Measurements from ENCODE around the gene DCHS2. TPM values are rescaled to one million over a fixed set of nuclear protein-coding genes. Genes with fewer than 3 reads are reported as not detected.

Gene DCHS2
- total and polyA plus RNA-seq, 2 of the 8 experiments (the other 6 are each of a cell fraction or from before 2014, with no cell fraction given) = 0.54 to 2.6 TPM

DNA sequence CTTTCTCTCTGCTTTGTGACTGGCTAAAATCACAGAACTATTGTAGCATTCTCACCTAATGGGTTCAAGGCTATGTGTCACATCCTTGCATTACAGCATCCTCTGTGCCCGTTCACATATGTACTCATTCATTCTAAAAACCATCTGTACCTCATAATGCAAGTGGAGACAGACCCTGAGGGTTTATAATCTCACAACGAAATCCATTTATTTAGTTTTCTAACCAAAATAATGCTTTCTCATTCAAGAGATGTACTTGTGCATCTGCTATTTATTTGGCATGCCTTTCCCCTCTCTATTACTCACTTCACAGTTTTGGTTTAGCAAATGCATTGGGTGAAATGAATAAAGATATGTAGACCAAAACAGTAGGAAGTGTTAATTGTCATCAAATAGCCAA is 261.5 kb downstream of the DCHS2 start:
- Histone ChIP-seq H3K18ac (ENCODE audit: extremely low read depth, low read length) (no peak overlapping the region), H3K4me1 (replicated peaks in 1 of 4; ENCODE audit: control insufficient read depth in 3 of 4, insufficient read depth in 4 of 4, low read length in 3 of 4) (peaks cover 0 to 5% (median 0%) of the 10 kb centered on the region in 4 experiments; a peak in 1 of 7 replicates), H3K79me1 (ENCODE audit: low read depth, low read length) (no peaks in the 10 kb centered on the region), H2BK12ac (ENCODE audit: low read depth, low read length) (no peak overlapping the region), H4K5ac (ENCODE audit: insufficient read length, low read depth, low read length) (no peak overlapping the region), H2BK120ac (replicated peaks; ENCODE audit: low read depth, low read length) (no peak overlapping the region), H3K9me3 (ENCODE audit: insufficient read depth in 2 of 2, low read depth in 1 of 2, low read length in 1 of 2) (no peaks in the 10 kb centered on the region), H3K23ac (ENCODE audit: insufficient read length) (no peak overlapping the region), H3K79me2 (ENCODE audit: control insufficient read depth in 1 of 2, insufficient read depth in 2 of 2, low read length in 2 of 2) (no peaks in the 10 kb centered on the region), H3K27ac (ENCODE audit: low read depth, low read length) (no peak overlapping the region), H2BK15ac (ENCODE audit: low read length) (no peak overlapping the region), H2BK5ac (ENCODE audit: low read depth, low read length) (no peak overlapping the region), H4K8ac (ENCODE audit: extremely low read depth, insufficient read depth, low read length) (no peak overlapping the region), H3K23me2 (ENCODE audit: low read depth, low read length) (no peaks in the 10 kb centered on the region), H2BK20ac (ENCODE audit: low read length) (no peak overlapping the region), H3K36me3 (ENCODE audit: control insufficient read depth in 2 of 4, insufficient read depth in 4 of 4, low read length in 3 of 4) (no peaks in the 10 kb centered on the region), H3K27me3 (replicated peaks in 1 of 4; ENCODE audit: control insufficient read depth in 3 of 4, extremely low read depth in 1 of 4, insufficient read depth in 3 of 4, low read length in 3 of 4) (no peaks in the 10 kb centered on the region), H2AFZ (ENCODE audit: low read length) (no peak overlapping the region), H3K4me2 (ENCODE audit: insufficient read depth in 1 of 2, low read depth in 2 of 2, low read length in 2 of 2) (no peak overlapping the region), H3K4ac (replicated peaks; ENCODE audit: insufficient read length, low read depth, low read length) (no peak overlapping the region), H3K9ac (replicated peaks in 1 of 4; ENCODE audit: extremely low read depth in 1 of 4, low read depth in 3 of 4, low read length in 3 of 4) (no peak overlapping the region), H2AK5ac (ENCODE audit: low read depth, low read length) (no peak overlapping the region), H3K4me3 (ENCODE audit: extremely low read depth in 1 of 4, insufficient read depth in 2 of 4, low read depth in 3 of 4, low read length in 4 of 4) (no peak overlapping the region), H3K14ac (ENCODE audit: insufficient read length) (no peak overlapping the region), H3K56ac (replicated peaks; ENCODE audit: insufficient read length, low read depth, low read length) (no peak overlapping the region), H4K91ac (replicated peaks; ENCODE audit: insufficient read length, low read length) (no peak overlapping the region), H4K20me1 (replicated peaks in 1 of 2; ENCODE audit: control insufficient read depth in 1 of 2, insufficient read depth in 2 of 2, low read length in 2 of 2) (no peaks in the 10 kb centered on the region)
- DNase-seq (ENCODE audit: low read depth in 1 of 2, low spot score in 2 of 2) (no peak), FAIRE-seq (no peak)
- POLR2A ChIA-PET (ENCODE audit: partially characterized antibody) = no interaction called here
- TF ChIP-seq GABPA (IDR thresholded peaks at IDR 0.05; ENCODE audit: borderline replicate concordance, insufficient read depth, low read length) (no peak), MAX (IDR thresholded peaks at IDR 0.05) (no peak), TAF1 (IDR thresholded peaks at IDR 0.05; ENCODE audit: low read depth, low read length) (no peak), CTBP2 (IDR thresholded peaks at IDR 0.05; ENCODE audit: borderline replicate concordance, insufficient read depth, insufficient read length, low read length) (no peak), JUND (IDR thresholded peaks at IDR 0.05; ENCODE audit: low read length) (no peak), TCF12 (IDR thresholded peaks at IDR 0.05; ENCODE audit: low read depth, low read length) (no peak)
- CTCF ChIA-PET (ENCODE audit: partially characterized antibody) = no interaction called here
- 92% methylated on average over 2 of the region's 2 CpGs; no CpG with 5 or more reads in 1 of the 2 experiments for WGBS, 2 experiments (ENCODE audit: extremely low coverage in 1 of 2, insufficient coverage in 1 of 2, insufficient read length in 1 of 2, insufficient replicate concordance in 2 of 2, low coverage in 1 of 2, low lambda C conversion rate in 2 of 2, missing lambda C conversion rate in 1 of 2)

Measured in H1 (cell line).